H1 (cell line): ENCODE results near the gene CDH26. TPM values are rescaled to one million over a fixed set of nuclear protein-coding genes. Genes with fewer than 3 reads are reported as not detected.

Experiments
- CTCF ChIA-PET: fragments of 300-600 bp; sonication (Branson Sonifier 250); formaldehyde crosslinking; loops from one replicate; lab custom pipeline; 2021; ENCODE audit not compliant: partially characterized antibody; lab: Charles Lee
- POLR2A ChIA-PET: fragments of 300-600 bp; sonication (Branson Sonifier 250); formaldehyde crosslinking; loops from one replicate; lab custom pipeline; 2021; ENCODE audit warnings: inconsistent platforms; ENCODE audit not compliant: partially characterized antibody; lab: Charles Lee
- DNase-seq, 2 experiments: peaks; one replicate each; pipeline versions ENCODE4 v3.0.0 to v3.0.0-alpha.2; 2010 to 2022; ENCODE audit warnings: low spot score in 2 of 2, low read depth in 1 of 2, mixed read lengths in 1 of 2
- FAIRE-seq: peaks from 2 replicates; lab custom pipeline; 2011; peaks lifted over from hg19 to GRCh38; lab: Jason Lieb, UNC
- H2AFZ ChIP-seq: 2 replicates; pipeline ENCODE4 v1.8.1; 2012; ENCODE audit warnings: low read length, inconsistent platforms
- H2AK5ac ChIP-seq: 2 replicates; pipeline ENCODE4 v1.6.1; 2013; ENCODE audit warnings: low read depth, low read length
- H2BK120ac ChIP-seq: replicated peaks from 2 replicates; pipeline ENCODE3; 2013; ENCODE audit warnings: low read depth, low read length, inconsistent platforms
- H2BK12ac ChIP-seq: 2 replicates; pipeline ENCODE4 v1.6.1; 2013; ENCODE audit warnings: low read depth, low read length
- H2BK15ac ChIP-seq: 2 replicates; pipeline ENCODE4 v1.6.1; 2013; ENCODE audit warnings: low read length
- H2BK20ac ChIP-seq: 2 replicates; pipeline ENCODE4 v1.6.1; 2013; ENCODE audit warnings: low read length
- H2BK5ac ChIP-seq: 2 replicates; pipeline ENCODE4 v1.6.1; 2013; ENCODE audit warnings: low read depth, low read length
- H3K14ac ChIP-seq: 2 replicates; pipeline ENCODE4 v1.6.1; 2013; ENCODE audit warnings: inconsistent platforms; ENCODE audit not compliant: insufficient read length
- H3K18ac ChIP-seq: 2 replicates; pipeline ENCODE4 v1.6.1; 2013; ENCODE audit warnings: low read length; ENCODE audit errors: extremely low read depth
- H3K23ac ChIP-seq: 2 replicates; pipeline ENCODE4 v1.6.1; 2013; ENCODE audit warnings: inconsistent platforms; ENCODE audit not compliant: insufficient read length
- H3K23me2 ChIP-seq: 2 replicates; pipeline ENCODE4 v1.6.1; 2013; ENCODE audit warnings: low read depth, low read length
- H3K27ac ChIP-seq: 2 replicates; pipeline ENCODE4 v1.6.1; 2011; ENCODE audit warnings: low read depth, low read length, inconsistent platforms
- H3K27me3 ChIP-seq, 4 experiments: replicated peaks in 1 of 4; 1 replicate in 1 of 4; 2 replicates in 3 of 4; pipeline versions ENCODE4 v1.6.1 to v1.8.1; 2011 to 2013; ENCODE audit warnings: low read length in 3 of 4, mild to moderate bottlenecking in 3 of 4, inconsistent platforms in 2 of 4, mixed read lengths in 2 of 4, moderate library complexity in 1 of 4; ENCODE audit not compliant: control insufficient read depth in 3 of 4, insufficient read depth in 3 of 4; ENCODE audit errors: extremely low read depth in 1 of 4
- H3K36me3 ChIP-seq, 4 experiments: 2 replicates each; pipeline versions ENCODE4 v1.6.1 to v1.8.1; 2011 to 2013; ENCODE audit warnings: mild to moderate bottlenecking in 4 of 4, low read length in 3 of 4, moderate library complexity in 2 of 4, control low read depth in 1 of 4, inconsistent platforms in 1 of 4; ENCODE audit not compliant: insufficient read depth in 4 of 4, control insufficient read depth in 2 of 4
- H3K4ac ChIP-seq: replicated peaks from 2 replicates; pipeline ENCODE3; 2013; ENCODE audit warnings: low read length, low read depth, mixed read lengths, inconsistent platforms; ENCODE audit not compliant: insufficient read length
- H3K4me1 ChIP-seq, 4 experiments: replicated peaks in 1 of 4; 1 replicate in 1 of 4; 2 replicates in 3 of 4; pipeline versions ENCODE4 v1.6.1 to v1.8.1; 2011 to 2013; ENCODE audit warnings: low read length in 3 of 4, inconsistent platforms in 2 of 4, mixed read lengths in 1 of 4; ENCODE audit not compliant: insufficient read depth in 4 of 4, control insufficient read depth in 3 of 4
- H3K4me2 ChIP-seq, 2 experiments: 2 replicates each; pipeline versions ENCODE4 v1.6.1 to v1.8.1; 2011 to 2013; ENCODE audit warnings: low read depth in 2 of 2, low read length in 2 of 2, control low read depth in 1 of 2, inconsistent platforms in 1 of 2, mild to moderate bottlenecking in 1 of 2; ENCODE audit not compliant: insufficient read depth in 1 of 2
- H3K4me3 ChIP-seq, 4 experiments: fragments of 200-600, 300-600 bp in 1 of 4; sonication (generic), shearing (Covaris generic), sonication (Bioruptor Twin) in 1 of 4; 2 replicates each; pipeline versions ENCODE4 v1.5.1 to v1.8.1; 2011 to 2016; ENCODE audit warnings: low read length in 4 of 4, low read depth in 3 of 4, control low read depth in 2 of 4, inconsistent platforms in 2 of 4, mild to moderate bottlenecking in 2 of 4, mixed read lengths in 1 of 4, moderate library complexity in 1 of 4; ENCODE audit not compliant: insufficient read depth in 2 of 4; ENCODE audit errors: extremely low read depth in 1 of 4
- H3K56ac ChIP-seq: replicated peaks from 2 replicates; pipeline ENCODE3; 2013; ENCODE audit warnings: low read depth, mild to moderate bottlenecking, mixed read lengths, low read length, inconsistent platforms; ENCODE audit not compliant: insufficient read length
- H3K79me1 ChIP-seq: 2 replicates; pipeline ENCODE4 v1.6.1; 2013; ENCODE audit warnings: low read depth, low read length, control low read depth
- H3K79me2 ChIP-seq, 2 experiments: 2 replicates each; pipeline versions ENCODE4 v1.6.1 to v1.8.1; 2012 to 2013; ENCODE audit warnings: low read length in 2 of 2, mild to moderate bottlenecking in 2 of 2, inconsistent platforms in 1 of 2; ENCODE audit not compliant: insufficient read depth in 2 of 2, control insufficient read depth in 1 of 2
- H3K9ac ChIP-seq, 4 experiments: replicated peaks in 1 of 4; 1 replicate in 1 of 4; 2 replicates in 3 of 4; pipeline versions ENCODE4 v1.6.1 to v1.8.1; 2011 to 2013; ENCODE audit warnings: low read depth in 3 of 4, low read length in 3 of 4, control low read depth in 2 of 4, mild to moderate bottlenecking in 2 of 4, moderate library complexity in 2 of 4, inconsistent platforms in 1 of 4; ENCODE audit errors: extremely low read depth in 1 of 4
- H3K9me3 ChIP-seq, 2 experiments: 2 replicates each; pipeline versions ENCODE4 v1.6.1 to v1.8.1; 2012 to 2013; ENCODE audit warnings: mild to moderate bottlenecking in 2 of 2, moderate library complexity in 2 of 2, control low read depth in 1 of 2, inconsistent platforms in 1 of 2, low read depth in 1 of 2, low read length in 1 of 2, mixed read lengths in 1 of 2; ENCODE audit not compliant: insufficient read depth in 2 of 2
- H4K20me1 ChIP-seq, 2 experiments: replicated peaks in 1 of 2; 2 replicates each; pipeline versions ENCODE3 to v1.8.1; 2011 to 2013; ENCODE audit warnings: inconsistent platforms in 2 of 2, low read length in 2 of 2, mild to moderate bottlenecking in 1 of 2; ENCODE audit not compliant: insufficient read depth in 2 of 2, control insufficient read depth in 1 of 2
- H4K5ac ChIP-seq: 2 replicates; pipeline ENCODE4 v1.6.1; 2013; ENCODE audit warnings: low read length, low read depth, mixed read lengths, inconsistent platforms; ENCODE audit not compliant: insufficient read length
- H4K8ac ChIP-seq: 2 replicates; pipeline ENCODE4 v1.8.0; 2013; ENCODE audit warnings: mild to moderate bottlenecking, moderate library complexity, low read length, inconsistent platforms; ENCODE audit not compliant: insufficient read depth; ENCODE audit errors: extremely low read depth
- H4K91ac ChIP-seq: replicated peaks from 2 replicates; pipeline ENCODE3; 2013; ENCODE audit warnings: low read length, mixed read lengths, inconsistent platforms; ENCODE audit not compliant: insufficient read length
- ATF2 ChIP-seq: IDR thresholded peaks from 2 replicates; pipeline ENCODE4 v1.6.1; 2012; ENCODE audit warnings: low read length, inconsistent platforms
- CHD1 ChIP-seq: IDR thresholded peaks from 2 replicates; pipeline ENCODE4 v1.6.1; 2012; ENCODE audit warnings: low read depth, low read length, improper control_type of control experiment
- JUND ChIP-seq: IDR thresholded peaks from 2 replicates; pipeline ENCODE4 v1.6.1; 2011; ENCODE audit warnings: mild to moderate bottlenecking, improper control_type of control experiment, low read length
- NRF1 ChIP-seq: IDR thresholded peaks from 2 replicates; pipeline ENCODE4 v1.6.1; 2011; ENCODE audit warnings: mild to moderate bottlenecking, low read depth, low read length, improper control_type of control experiment
- polyA plus RNA-seq, 7 experiments: library from polyadenylated mRNA; depleted of rRNA in 3 of 7; stranded (reverse) in 5 of 7; unstranded in 2 of 7; fragments of >200 nt in 5 of 7; fragments of 200-250 nt in 2 of 7; gene quantifications; 1 replicate in 5 of 7; 2 replicates in 1 of 7; 4 replicates in 1 of 7; pipeline versions ENCODE4 v1.2.1 to v1.2.3, GENCODE V29; 2011 to 2013; ENCODE audit warnings: missing spikeins in 2 of 7, mixed read lengths in 2 of 7
- total RNA-seq: library from RNA; stranded (reverse); fragmentation: NEBNext Ultra II Directional; extraction: Animal tissue kit (Norgen Biotek cat#: 25700); gene quantifications from 2 replicates; pipeline ENCODE4 v1.2.1, GENCODE V29; 2021

Gene CDH26
- total and polyA plus RNA-seq, 2 of the 8 experiments (the other 6 are each of a cell fraction or from before 2014, with no cell fraction given) = 1.5 to 1.7 TPM

GRCh38 chr20:59920944-59921343, 37.3 kb upstream of the CDH26 start:
- no peak overlapping the region for H4K5ac ChIP-seq
- TF ChIP-seq JUND = no peak
- TF ChIP-seq NRF1 = no peak
- no peak for TF ChIP-seq ATF2
- TF ChIP-seq CHD1 = no peak
- no peak overlapping the region for H2BK5ac ChIP-seq
- H3K79me2 ChIP-seq = no peaks in the 10 kb centered on the region
- H3K27ac ChIP-seq = no peak overlapping the region
- no peaks in the 10 kb centered on the region for H3K79me1 ChIP-seq
- H3K23ac ChIP-seq = no peak overlapping the region
- no peaks in the 10 kb centered on the region for H4K20me1 ChIP-seq
- no peak overlapping the region for H2BK12ac ChIP-seq
- no peak overlapping the region for H3K4me2 ChIP-seq
- H2BK20ac ChIP-seq = no peak overlapping the region
- H2BK120ac ChIP-seq = no peak overlapping the region
- DNase-seq = no peak
- H3K23me2 ChIP-seq = no peaks in the 10 kb centered on the region
- no peak overlapping the region for H3K4ac ChIP-seq
- no peaks in the 10 kb centered on the region for H3K9me3 ChIP-seq
- H3K14ac ChIP-seq = no peak overlapping the region
- POLR2A ChIA-PET = no interaction called here
- peaks cover 0 to 1% (median 0%) of the 10 kb centered on the region in 4 experiments; a peak in 1 of 7 replicates for H3K27me3 ChIP-seq
- no peaks in the 10 kb centered on the region for H3K4me1 ChIP-seq
- H2AK5ac ChIP-seq = no peak overlapping the region
- no peak overlapping the region for H4K8ac ChIP-seq
- H3K18ac ChIP-seq = no peak overlapping the region
- no peak overlapping the region for H4K91ac ChIP-seq
- no peak overlapping the region for H2AFZ ChIP-seq
- FAIRE-seq = no peak
- H3K36me3 ChIP-seq = no peaks in the 10 kb centered on the region
- CTCF ChIA-PET = no interaction called here
- no peak overlapping the region for H3K4me3 ChIP-seq
- no peak overlapping the region for H2BK15ac ChIP-seq
- no peak overlapping the region for H3K56ac ChIP-seq
- H3K9ac ChIP-seq = no peak overlapping the region
